Endothelial cell of umbilical vein (primary cell): ENCODE data around the gene ATP6V1A. TPM values are rescaled to one million over a fixed set of nuclear protein-coding genes. Genes with fewer than 3 reads are reported as not detected.

Source experiments
- BruUV-seq: library from RNA; stranded (reverse); fragments of 400-500 nt; replicated peaks from 2 replicates; lab custom pipeline; 2021; lab: Mats Ljungman, UMichigan
- CTCF ChIA-PET: fragments of 300-600, 350-600 bp; sonication (Branson Sonifier 250); formaldehyde crosslinking; loops from one replicate; lab custom pipeline; 2021; ENCODE audit warnings: antibody characterized with exemption, inconsistent platforms; lab: Charles Lee
- POLR2A ChIA-PET: fragments of 300-600, 350-600 bp; sonication (Branson Sonifier 250); formaldehyde crosslinking; loops from one replicate; lab custom pipeline; 2021; ENCODE audit warnings: antibody characterized with exemption, inconsistent platforms; lab: Charles Lee
- DNase-seq: peaks from one replicate; pipeline ENCODE4 v3.0.0-alpha.2; 2011; ENCODE audit warnings: low read depth, low spot score
- FAIRE-seq: peaks from 2 replicates; lab custom pipeline; 2011; peaks lifted over from hg19 to GRCh38; lab: Jason Lieb, UNC
- H2AFZ ChIP-seq: 2 replicates; pipeline ENCODE4 v1.6.0; 2012; ENCODE audit warnings: low read depth, low read length, control low read depth, inconsistent platforms
- H3K27ac ChIP-seq: 2 replicates; pipeline ENCODE4 v1.5.1; 2011; ENCODE audit warnings: low read depth, mild to moderate bottlenecking, control low read depth, low read length, moderate library complexity; ENCODE audit not compliant: insufficient read depth
- H3K27me3 ChIP-seq, 2 experiments: 2 replicates each; pipeline versions ENCODE4 v1.6.0 to v1.6.1; 2011; ENCODE audit warnings: low read length in 2 of 2, mixed read lengths in 1 of 2; ENCODE audit not compliant: control insufficient read depth in 2 of 2, insufficient read depth in 2 of 2
- H3K36me3 ChIP-seq, 2 experiments: 2 replicates in 1 of 2; 3 replicates in 1 of 2; pipeline ENCODE4 v1.5.1; 2011; ENCODE audit warnings: low read length in 2 of 2, mild to moderate bottlenecking in 1 of 2, moderate library complexity in 1 of 2; ENCODE audit not compliant: control insufficient read depth in 2 of 2, insufficient read depth in 2 of 2; ENCODE audit errors: extremely low read depth in 1 of 2
- H3K4me1 ChIP-seq: 3 replicates; pipeline ENCODE4 v1.5.1; 2011; ENCODE audit warnings: mild to moderate bottlenecking, low read length; ENCODE audit not compliant: control insufficient read depth, insufficient read depth; ENCODE audit errors: extremely low read depth
- H3K4me2 ChIP-seq: 2 replicates; pipeline ENCODE4 v1.6.1; 2011; ENCODE audit warnings: low read length, control low read depth, mixed read lengths; ENCODE audit not compliant: insufficient read depth
- H3K4me3 ChIP-seq, 3 experiments: fragments of 200-600 bp in 1 of 3; sonication (generic), shearing (Covaris generic) in 1 of 3; replicated peaks in 1 of 3; 2 replicates each; pipeline ENCODE4 v1.5.1; 2011 to 2016; ENCODE audit warnings: control low read depth in 3 of 3, low read length in 3 of 3, mild to moderate bottlenecking in 2 of 3, inconsistent platforms in 1 of 3, low read depth in 1 of 3, moderate library complexity in 1 of 3; ENCODE audit not compliant: insufficient read depth in 1 of 3
- H3K79me2 ChIP-seq: 2 replicates; pipeline ENCODE4 v1.6.0; 2012; ENCODE audit warnings: low read length, inconsistent platforms; ENCODE audit not compliant: control insufficient read depth, insufficient read depth
- H3K9ac ChIP-seq: replicated peaks from 2 replicates; pipeline ENCODE3; 2011; ENCODE audit warnings: low read length, control low read depth; ENCODE audit not compliant: insufficient read depth; ENCODE audit errors: extremely low read depth
- H3K9me1 ChIP-seq: replicated peaks from 3 replicates; pipeline ENCODE4 v1.6.0; 2011; ENCODE audit warnings: mild to moderate bottlenecking, low read length; ENCODE audit not compliant: control insufficient read depth, insufficient read depth; ENCODE audit errors: extremely low read depth
- H3K9me3 ChIP-seq: replicated peaks from 2 replicates; pipeline ENCODE4 v1.5.1; 2012; ENCODE audit warnings: low read length, inconsistent platforms; ENCODE audit not compliant: control insufficient read depth, insufficient read depth
- H4K20me1 ChIP-seq: replicated peaks from 2 replicates; pipeline ENCODE3; 2011; ENCODE audit warnings: mild to moderate bottlenecking, low read length; ENCODE audit not compliant: control insufficient read depth, insufficient read depth; ENCODE audit errors: extremely low read depth
- CTCF ChIP-seq, 2 donors: IDR thresholded peaks; 1 replicate in 1 of 2; 2 replicates in 1 of 2; pipeline ENCODE4 v1.5.1; 2011; ENCODE audit warnings: low read length in 2 of 2, mild to moderate bottlenecking in 2 of 2, moderate library complexity in 2 of 2, control low read depth in 1 of 2, inconsistent platforms in 1 of 2, low read depth in 1 of 2; ENCODE audit not compliant: insufficient read depth in 1 of 2; ENCODE audit errors: extremely low read depth in 1 of 2
- EZH2 ChIP-seq: IDR thresholded peaks from 2 replicates; pipeline ENCODE4 v1.6.1; 2012; ENCODE audit warnings: borderline replicate concordance, low read depth, mild to moderate bottlenecking, moderate library complexity, low read length, inconsistent platforms; ENCODE audit not compliant: severe bottlenecking
- FOS ChIP-seq: IDR thresholded peaks from 2 replicates; pipeline ENCODE4 v1.6.1; 2011; ENCODE audit warnings: mild to moderate bottlenecking, low read length, moderate library complexity, borderline replicate concordance; ENCODE audit not compliant: insufficient read depth
- GATA2 ChIP-seq: IDR thresholded peaks from 2 replicates; pipeline ENCODE4 v1.7.0; 2011; ENCODE audit warnings: low read depth, mild to moderate bottlenecking, moderate library complexity, mixed read lengths, low read length; ENCODE audit not compliant: insufficient read length, insufficient read depth
- MYC ChIP-seq: IDR thresholded peaks from one replicate; pipeline ENCODE4 v1.6.1; 2011; ENCODE audit warnings: mild to moderate bottlenecking, low read depth, low read length
- POLR2A ChIP-seq: IDR thresholded peaks from 2 replicates; pipeline ENCODE4 v1.6.1; 2012; ENCODE audit warnings: low read depth, mild to moderate bottlenecking, control low read depth, low read length
- dilution Hi-C: fragments of 300-500 bp; cut with MboI; formaldehyde crosslinking; loops from one replicate; pipeline ENCODE4 v1.15.0; 2019; ENCODE audit warnings: low sequenced_read_pairs; ENCODE audit not compliant: extremely low pct_ligation_motif_present
- intact Hi-C: fragments of 100-400 bp; cut with micrococcal nuclease; formaldehyde crosslinking; loops from one replicate; pipeline ENCODE4 v1.10.0; 2022
- polyA plus RNA-seq, 4 experiments: library from polyadenylated mRNA; depleted of rRNA in 3 of 4; stranded (reverse) in 3 of 4; unstranded in 1 of 4; fragments of >200 nt; gene quantifications; 2 replicates each; pipeline versions ENCODE4 v1.2.1 to v1.2.3, GENCODE V29; 2011 to 2012; ENCODE audit warnings: missing spikeins in 1 of 4
- total RNA-seq: library from RNA; stranded (reverse); gene quantifications from 2 replicates; pipeline ENCODE4 v1.2.3, GENCODE V29; 2021

Gene ATP6V1A
- total and polyA plus RNA-seq, 2 donors (not counting 3 experiments of a cell fraction or from before 2014, with no cell fraction given) = 20.9 to 96.9 TPM

GRCh38 chr3:113819866-113820265 is 73.0 kb downstream of the ATP6V1A start:
- CTCF ChIA-PET = no interaction called here
- DNase-seq = no peak
- intact Hi-C loops = no loop called here
- BruUV-seq = no TSS peak
- no peak for FAIRE-seq
- Histone ChIP-seq H3K9me3 (no peaks in the 10 kb centered on the region), H3K36me3 (no peaks in the 10 kb centered on the region), H3K27me3 (no peaks in the 10 kb centered on the region), H3K4me1 (peaks cover 2% of the 10 kb centered on the region), H2AFZ (no peak overlapping the region), H3K27ac (no peak overlapping the region), H3K9me1 (no peaks in the 10 kb centered on the region), H3K79me2 (no peaks in the 10 kb centered on the region), H3K4me3 (no peak overlapping the region), H3K4me2 (no peak overlapping the region), H3K9ac (no peak overlapping the region), H4K20me1 (no peaks in the 10 kb centered on the region)
- POLR2A ChIA-PET = no interaction called here
- TF ChIP-seq MYC = no peak
- TF ChIP-seq FOS = no peak
- no peak for TF ChIP-seq GATA2
- no peak for TF ChIP-seq POLR2A
- dilution Hi-C loops = no loop called here

DNA sequence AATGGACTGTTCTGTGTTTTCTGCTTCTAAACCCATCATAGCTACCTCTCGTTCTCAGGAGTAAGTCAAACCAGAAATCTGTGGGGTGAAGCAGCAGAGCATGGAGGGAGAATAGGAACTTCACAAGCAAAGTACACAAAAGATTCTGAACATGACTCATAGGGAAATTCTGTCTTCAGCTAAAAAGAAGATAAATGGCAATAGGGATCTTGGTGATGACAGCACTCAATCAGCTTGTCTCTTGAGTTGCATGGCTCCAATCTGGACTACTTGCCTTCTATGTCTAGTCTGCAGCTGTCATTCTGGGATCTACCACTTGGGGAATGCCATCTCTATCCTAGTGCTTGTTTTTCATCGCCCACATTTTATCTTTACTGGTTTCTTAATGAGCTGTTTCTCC is 78.3 kb downstream of the ATP6V1A start:
- intact Hi-C loops = no loop called here
- H3K4me2 ChIP-seq = no peak overlapping the region
- H3K4me3 ChIP-seq = no peak overlapping the region
- no peaks in the 10 kb centered on the region for H4K20me1 ChIP-seq
- dilution Hi-C loops = no loop called here
- H3K9me3 ChIP-seq = no peaks in the 10 kb centered on the region
- peak in 1 of 2 donors; percentile 20 for TF ChIP-seq CTCF (IDR thresholded peaks at IDR 0.05; ENCODE audit: extremely low read depth in 1 of 2, insufficient read depth in 1 of 2, low read depth in 1 of 2, low read length in 2 of 2)
- TF ChIP-seq EZH2 = no peak
- no peak for TF ChIP-seq POLR2A
- peak; percentile 36 for TF ChIP-seq FOS
- ChIA-PET POLR2A (no interaction called here), CTCF (interaction anchor here (0.7 to 2.4 kb wide), 12 partner anchors 12 to 330 kb away, joined by 3 to 12 read pairs (median 5); partner anchors contain the start of genes ATP6V1A and GRAMD1C)
- no peaks in the 10 kb centered on the region for H3K9me1 ChIP-seq
- no peak overlapping the region for H3K27ac ChIP-seq
- DNase-seq (peak; percentile 45), FAIRE-seq (peak; percentile 84)
- H3K27me3 ChIP-seq = no peaks in the 10 kb centered on the region
- H3K4me1 ChIP-seq = peaks cover 10% of the 10 kb centered on the region
- H3K9ac ChIP-seq = no peak overlapping the region
- no peaks in the 10 kb centered on the region for H3K36me3 ChIP-seq
- no TSS peak for BruUV-seq
- no peaks in the 10 kb centered on the region for H3K79me2 ChIP-seq
- H2AFZ ChIP-seq = peak overlapping the region; percentile 29
